ENCODE data around the gene SLC45A2. TPM values are rescaled to one million over a fixed set of nuclear protein-coding genes. Genes with fewer than 3 reads are reported as not detected.
A peak's percentile ranks its signal among the peaks of the same experiment; 100 is the strongest.

SLC45A2 gene
- total RNA-seq, 1 experiment from 2014 or later: not detected

- H3K27me3 Mint-ChIP-seq (ENCODE audit: low read depth): peaks cover 29% of the 10 kb centered on the region
- no peak overlapping the region for H3K27ac Mint-ChIP-seq
- DNase-seq (ENCODE audit: low spot score) (no peak), ATAC-seq (no peak)
- TF ChIP-seq TCF7 (CRISPR knock-in tag; IDR thresholded peaks at IDR 0.05; ENCODE audit: low read depth): no peak
- TF ChIP-seq ZNF219 (CRISPR knock-in tag; IDR thresholded peaks at IDR 0.05; ENCODE audit: borderline replicate concordance): no peak
- TF ChIP-seq, protein P1, sequence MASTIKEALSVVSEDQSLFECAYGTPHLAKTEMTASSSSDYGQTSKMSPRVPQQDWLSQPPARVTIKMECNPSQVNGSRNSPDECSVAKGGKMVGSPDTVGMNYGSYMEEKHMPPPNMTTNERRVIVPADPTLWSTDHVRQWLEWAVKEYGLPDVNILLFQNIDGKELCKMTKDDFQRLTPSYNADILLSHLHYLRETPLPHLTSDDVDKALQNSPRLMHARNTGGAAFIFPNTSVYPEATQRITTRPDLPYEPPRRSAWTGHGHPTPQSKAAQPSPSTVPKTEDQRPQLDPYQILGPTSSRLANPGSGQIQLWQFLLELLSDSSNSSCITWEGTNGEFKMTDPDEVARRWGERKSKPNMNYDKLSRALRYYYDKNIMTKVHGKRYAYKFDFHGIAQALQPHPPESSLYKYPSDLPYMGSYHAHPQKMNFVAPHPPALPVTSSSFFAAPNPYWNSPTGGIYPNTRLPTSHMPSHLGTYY (CRISPR knock-in tag; IDR thresholded peaks at IDR 0.05): no peak
- ChIA-PET CTCF (interaction anchor here (2.7 kb wide), 1 partner anchor 31 kb away, joined by 16 read pairs; no protein-coding TSS in a partner anchor), POLR2A (no interaction called here)
- no peaks in the 10 kb centered on the region for H3K9me3 Mint-ChIP-seq
- H3K4me3 Mint-ChIP-seq: no peak overlapping the region
- H3K4me1 Mint-ChIP-seq: peaks cover 22% of the 10 kb centered on the region; the same call in 1 of the 2 replicates
- H3K36me3 Mint-ChIP-seq: no peaks in the 10 kb centered on the region
Observed at GRCh38 chr5:33938507-33938796, 46.0 kb downstream of the SLC45A2 start.

DNA sequence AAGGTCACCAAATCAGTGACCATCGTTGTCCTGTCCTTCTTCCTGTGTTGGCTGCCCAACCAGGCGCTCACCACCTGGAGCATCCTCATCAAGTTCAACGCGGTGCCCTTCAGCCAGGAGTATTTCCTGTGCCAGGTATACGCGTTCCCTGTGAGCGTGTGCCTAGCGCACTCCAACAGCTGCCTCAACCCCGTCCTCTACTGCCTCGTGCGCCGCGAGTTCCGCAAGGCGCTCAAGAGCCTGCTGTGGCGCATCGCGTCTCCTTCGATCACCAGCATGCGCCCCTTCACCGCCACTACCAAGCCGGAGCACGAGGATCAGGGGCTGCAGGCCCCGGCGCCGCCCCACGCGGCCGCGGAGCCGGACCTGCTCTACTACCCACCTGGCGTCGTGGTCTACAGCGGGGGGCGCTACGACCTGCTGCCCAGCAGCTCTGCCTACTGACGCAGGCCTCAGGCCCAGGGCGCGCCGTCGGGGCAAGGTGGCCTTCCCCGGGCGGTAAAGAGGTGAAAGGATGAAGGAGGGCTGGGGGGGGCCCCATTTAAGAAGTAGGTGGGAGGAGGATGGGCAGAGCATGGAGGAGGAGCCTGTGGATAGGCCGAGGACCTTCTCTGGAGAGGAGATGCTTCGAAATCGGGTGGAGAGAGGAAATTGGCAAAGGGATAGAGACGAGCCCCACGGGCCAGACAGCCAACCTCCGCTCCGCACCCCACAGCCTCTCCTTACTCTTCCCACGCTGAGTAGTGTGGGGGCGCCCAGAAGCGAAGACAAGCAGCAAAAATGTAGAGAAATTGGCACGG is 46.6 kb downstream of the SLC45A2 start:
- DNase-seq (ENCODE audit: low spot score) (peak; percentile 23), ATAC-seq (no peak)
- H3K4me3 Mint-ChIP-seq: no peak overlapping the region
- ChIA-PET POLR2A (no interaction called here), CTCF (interaction anchor here (2.7 kb wide), 1 partner anchor 32 kb away, joined by 16 read pairs; no protein-coding TSS in a partner anchor)
- H3K36me3 Mint-ChIP-seq: no peaks in the 10 kb centered on the region
- H3K9me3 Mint-ChIP-seq: no peaks in the 10 kb centered on the region
- peaks cover 29% of the 10 kb centered on the region for H3K27me3 Mint-ChIP-seq (ENCODE audit: low read depth)
- no peak overlapping the region for H3K27ac Mint-ChIP-seq
- 0 out of 2 replicates have a peak, but pooled peaks have one; percentile 15 for TF ChIP-seq ZNF263 (CRISPR knock-in tag; IDR thresholded peaks at IDR 0.05; ENCODE audit: low read depth)
- TF ChIP-seq, protein P2, sequence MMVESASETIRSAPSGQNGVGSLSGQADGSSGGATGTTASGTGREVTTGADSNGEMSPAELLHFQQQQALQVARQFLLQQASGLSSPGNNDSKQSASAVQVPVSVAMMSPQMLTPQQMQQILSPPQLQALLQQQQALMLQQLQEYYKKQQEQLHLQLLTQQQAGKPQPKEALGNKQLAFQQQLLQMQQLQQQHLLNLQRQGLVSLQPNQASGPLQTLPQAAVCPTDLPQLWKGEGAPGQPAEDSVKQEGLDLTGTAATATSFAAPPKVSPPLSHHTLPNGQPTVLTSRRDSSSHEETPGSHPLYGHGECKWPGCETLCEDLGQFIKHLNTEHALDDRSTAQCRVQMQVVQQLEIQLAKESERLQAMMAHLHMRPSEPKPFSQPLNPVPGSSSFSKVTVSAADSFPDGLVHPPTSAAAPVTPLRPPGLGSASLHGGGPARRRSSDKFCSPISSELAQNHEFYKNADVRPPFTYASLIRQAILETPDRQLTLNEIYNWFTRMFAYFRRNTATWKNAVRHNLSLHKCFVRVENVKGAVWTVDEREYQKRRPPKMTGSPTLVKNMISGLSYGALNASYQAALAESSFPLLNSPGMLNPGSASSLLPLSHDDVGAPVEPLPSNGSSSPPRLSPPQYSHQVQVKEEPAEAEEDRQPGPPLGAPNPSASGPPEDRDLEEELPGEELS (CRISPR knock-in tag; IDR thresholded peaks at IDR 0.05): no peak
- peaks cover 22% of the 10 kb centered on the region; the same call in 1 of the 2 replicates for H3K4me1 Mint-ChIP-seq

DNA sequence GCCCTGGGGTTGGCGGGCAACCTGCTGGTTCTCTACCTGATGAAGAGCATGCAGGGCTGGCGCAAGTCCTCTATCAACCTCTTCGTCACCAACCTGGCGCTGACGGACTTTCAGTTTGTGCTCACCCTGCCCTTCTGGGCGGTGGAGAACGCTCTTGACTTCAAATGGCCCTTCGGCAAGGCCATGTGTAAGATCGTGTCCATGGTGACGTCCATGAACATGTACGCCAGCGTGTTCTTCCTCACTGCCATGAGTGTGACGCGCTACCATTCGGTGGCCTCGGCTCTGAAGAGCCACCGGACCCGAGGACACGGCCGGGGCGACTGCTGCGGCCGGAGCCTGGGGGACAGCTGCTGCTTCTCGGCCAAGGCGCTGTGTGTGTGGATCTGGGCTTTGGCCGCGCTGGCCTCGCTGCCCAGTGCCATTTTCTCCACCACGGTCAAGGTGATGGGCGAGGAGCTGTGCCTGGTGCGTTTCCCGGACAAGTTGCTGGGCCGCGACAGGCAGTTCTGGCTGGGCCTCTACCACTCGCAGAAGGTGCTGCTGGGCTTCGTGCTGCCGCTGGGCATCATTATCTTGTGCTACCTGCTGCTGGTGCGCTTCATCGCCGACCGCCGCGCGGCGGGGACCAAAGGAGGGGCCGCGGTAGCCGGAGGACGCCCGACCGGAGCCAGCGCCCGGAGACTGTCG is 47.3 kb downstream of the SLC45A2 start:
- ATAC-seq: no peak
- DNase-seq (ENCODE audit: low spot score): no peak
- Mint-ChIP-seq H3K27ac (no peak overlapping the region), H3K36me3 (no peaks in the 10 kb centered on the region), H3K27me3 (ENCODE audit: low read depth) (peaks cover 29% of the 10 kb centered on the region), H3K4me1 (peaks cover 22% of the 10 kb centered on the region; the same call in 1 of the 2 replicates), H3K9me3 (no peaks in the 10 kb centered on the region), H3K4me3 (peak overlapping the region; percentile 82)
- TF ChIP-seq RORB (CRISPR knock-in tag; IDR thresholded peaks at IDR 0.05) (no peak), GTF2I (CRISPR knock-in tag; conservative IDR thresholded peaks at IDR 0.05) (no peak), SMAD4 (CRISPR knock-in tag; IDR thresholded peaks at IDR 0.05) (no peak), E2F5 (CRISPR knock-in tag; IDR thresholded peaks at IDR 0.05) (no peak), ZNF121 (CRISPR knock-in tag; IDR thresholded peaks at IDR 0.05) (no peak), ETV6 (CRISPR knock-in tag; IDR thresholded peaks at IDR 0.05) (no peak), HMGA2 (CRISPR knock-in tag; IDR thresholded peaks at IDR 0.05) (no peak), TCF7 (CRISPR knock-in tag; IDR thresholded peaks at IDR 0.05; ENCODE audit: low read depth) (no peak)
- CTCF ChIA-PET: interaction anchor here (1.3 to 3.2 kb wide), 8 partner anchors 8 to 502 kb away, joined by 4 to 57 read pairs (median 8); partner anchors contain the start of gene ADAMTS12
- POLR2A ChIA-PET: no interaction called here

- no peaks in the 10 kb centered on the region for H3K36me3 Mint-ChIP-seq
- ChIA-PET CTCF (interaction anchor here (1.0 to 3.2 kb wide), 15 partner anchors 9 to 501 kb away, joined by 3 to 57 read pairs (median 4); partner anchors contain the start of gene ADAMTS12), POLR2A (interaction anchor here (1.0 kb wide), 1 partner anchor 45 kb away, joined by 3 read pairs; the partner anchor contains the start of gene ADAMTS12)
- H3K4me3 Mint-ChIP-seq: peak within 1 kb of the TSS; percentile 82
- peak; percentile 47 for ATAC-seq
- H3K27me3 Mint-ChIP-seq (ENCODE audit: low read depth): peaks cover 29% of the 10 kb centered on the region
- H3K9me3 Mint-ChIP-seq: no peaks in the 10 kb centered on the region
- peaks cover 24% of the 10 kb centered on the region for H3K4me1 Mint-ChIP-seq
- DNase-seq (ENCODE audit: low spot score): no peak
- H3K27ac Mint-ChIP-seq: no peak within 1 kb of the TSS
- 0 out of 2 replicates have a peak, but pooled peaks have one; percentile 31 for TF ChIP-seq IRF1 (CRISPR knock-in tag; IDR thresholded peaks at IDR 0.05)
- TF ChIP-seq, protein P1 (CRISPR knock-in tag; IDR thresholded peaks at IDR 0.05): no peak
- no peak for TF ChIP-seq NR2C2 (CRISPR knock-in tag; IDR thresholded peaks at IDR 0.05)
- no peak for TF ChIP-seq NFATC4 (CRISPR knock-in tag; IDR thresholded peaks at IDR 0.05)
- TF ChIP-seq USF2 (CRISPR knock-in tag; IDR thresholded peaks at IDR 0.05): no peak
- 0 out of 2 replicates have a peak, but pooled peaks have one; percentile 11 for TF ChIP-seq E2F5 (CRISPR knock-in tag; IDR thresholded peaks at IDR 0.05)
Observed at GRCh38 chr5:33936381-33937016, 48.0 kb downstream of the SLC45A2 start, which contains the start of gene RXFP3. RXFP3 (plus strand) TSS chr5:33936386; CDS start chr5:33936741, 355 bp downstream.

Data from WTC11 (cell line).